Mucosa of descending colon (tissue), 3 donors: ENCODE results near the gene ZNF697. TPM values are rescaled to one million over a fixed set of nuclear protein-coding genes. Genes with fewer than 3 reads are reported as not detected.

Experiments
- ATAC-seq: fragments of 200-7000 bp; cut with Tn5 transposase; one replicate; pipeline ENCODE4 v1.9.1; 2020; ENCODE audit warnings: mild to moderate bottlenecking, moderate library complexity
- DNase-seq, 3 donors: peaks; one replicate each; pipeline ENCODE4 v3.0.0-alpha.2; 2020
- H3K36me3 ChIP-seq: fragments of 200-600 bp; one replicate; pipeline ENCODE4 v1.8.0; 2021; ENCODE audit warnings: low read depth, mild to moderate bottlenecking
- H3K4me1 ChIP-seq: fragments of 200-600 bp; one replicate; pipeline ENCODE4 v1.8.0; 2021; ENCODE audit warnings: low read depth, mild to moderate bottlenecking
- H3K4me3 ChIP-seq: fragments of 200-600 bp; one replicate; pipeline ENCODE4 v1.8.0; 2021; ENCODE audit warnings: mild to moderate bottlenecking
- H3K9me3 ChIP-seq: fragments of 200-600 bp; one replicate; pipeline ENCODE4 v1.8.0; 2021; ENCODE audit warnings: mild to moderate bottlenecking
- CTCF ChIP-seq: fragments of 200-600 bp; IDR thresholded peaks from one replicate; pipeline ENCODE4 v1.8.0; 2022; ENCODE audit warnings: antibody characterized with exemption, mild to moderate bottlenecking
- intact Hi-C, 2 donors: fragments of 100-400 bp; cut with DNase I in 1 of 2; cut with micrococcal nuclease in 1 of 2; formaldehyde crosslinking; loops; one replicate each; pipeline versions ENCODE4 v1.11.0 to v1.11.1; 2022; cut with DNase I, micrococcal nuclease
- total RNA-seq, 3 donors: library from RNA; stranded (reverse); fragmentation: NEBNext Ultra II Directional in 2 of 3; extraction: Animal tissue kit (Norgen Biotek cat#: 25700) in 2 of 3; gene quantifications; one replicate each; pipeline versions ENCODE4 v1.2.1 to v1.2.4, GENCODE V29; 2021 to 2023
- donor health status: DM: no; HTN: no; CAD: no; lungs with moderate emphysema.
- donor health status: DM: no; HTN: no; CAD: no.
- donor health status: DM: no; HTN: yes; CAD: no.

The ZNF697 gene
- total RNA-seq, 3 donors from 2014 or later, result 1.8 to 7.8 (median 2.8) TPM

DNA sequence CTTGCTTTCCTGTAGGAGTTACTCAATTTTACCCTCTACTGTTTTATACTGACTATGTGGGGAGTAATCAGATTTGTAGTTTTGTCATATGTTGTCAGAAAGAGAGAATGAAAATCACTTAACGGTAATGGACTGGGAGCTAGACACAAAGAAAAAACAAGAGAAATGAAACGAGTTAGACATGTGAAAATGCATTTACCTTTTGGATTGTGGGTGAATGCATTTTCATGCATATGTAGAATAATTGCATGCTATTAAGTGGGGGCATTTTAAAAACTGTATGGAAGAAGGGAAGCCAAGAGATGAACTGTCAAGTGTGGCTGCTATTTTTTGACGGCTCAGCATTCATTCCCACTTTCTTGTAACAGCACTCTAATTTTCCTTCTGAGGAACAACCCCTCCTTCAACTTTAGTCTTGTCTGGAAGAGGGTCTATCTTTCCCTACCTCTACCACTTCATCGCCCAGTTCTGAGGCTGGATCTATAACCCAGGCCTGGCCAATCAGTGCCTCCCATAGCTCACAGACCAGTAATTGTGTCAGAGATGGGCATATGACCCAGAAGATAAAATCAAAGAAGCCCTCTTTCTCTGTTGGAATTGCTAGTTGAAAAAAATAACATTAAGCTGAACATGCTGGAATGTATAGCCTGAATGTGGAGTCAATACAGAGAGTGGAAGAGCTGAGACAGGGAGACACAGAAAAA lies 5.2 kb upstream of the ZNF697 start:
- no peaks in the 10 kb centered on the region for H3K36me3 ChIP-seq
- no peak for DNase-seq
- no peak for ATAC-seq
- TF ChIP-seq CTCF, result no peak
- no peaks in the 10 kb centered on the region for H3K9me3 ChIP-seq
- H3K4me3 ChIP-seq, result no peak overlapping the region
- intact Hi-C loops, result no loop called here
- H3K4me1 ChIP-seq, result no peaks in the 10 kb centered on the region

DNA sequence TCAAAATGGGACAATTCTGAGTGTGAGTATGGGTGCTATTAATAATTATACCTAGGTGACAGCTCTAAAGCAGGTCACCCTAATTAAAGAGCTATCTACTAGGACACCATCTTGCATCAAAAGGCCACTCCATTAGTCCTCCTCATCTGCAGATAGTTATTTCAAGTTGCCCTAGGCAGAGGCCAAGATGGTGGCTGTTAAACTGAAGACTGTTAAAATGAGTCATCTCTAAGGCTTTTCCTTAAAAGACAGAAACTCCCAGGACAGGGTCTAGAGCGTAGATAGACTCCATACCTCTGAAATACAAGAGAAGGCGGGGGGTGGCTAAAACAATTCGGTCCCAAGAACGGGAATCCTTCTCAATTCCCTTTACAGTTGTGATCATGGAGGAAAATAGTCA lies 4.5 kb upstream of the ZNF697 start:
- Histone ChIP-seq H3K36me3 (no peaks in the 10 kb centered on the region), H3K4me3 (no peak overlapping the region), H3K9me3 (no peaks in the 10 kb centered on the region), H3K4me1 (no peaks in the 10 kb centered on the region)
- DNase-seq, result no peak
- intact Hi-C loops, result no loop called here
- no peak for ATAC-seq
- TF ChIP-seq CTCF, result no peak

DNA sequence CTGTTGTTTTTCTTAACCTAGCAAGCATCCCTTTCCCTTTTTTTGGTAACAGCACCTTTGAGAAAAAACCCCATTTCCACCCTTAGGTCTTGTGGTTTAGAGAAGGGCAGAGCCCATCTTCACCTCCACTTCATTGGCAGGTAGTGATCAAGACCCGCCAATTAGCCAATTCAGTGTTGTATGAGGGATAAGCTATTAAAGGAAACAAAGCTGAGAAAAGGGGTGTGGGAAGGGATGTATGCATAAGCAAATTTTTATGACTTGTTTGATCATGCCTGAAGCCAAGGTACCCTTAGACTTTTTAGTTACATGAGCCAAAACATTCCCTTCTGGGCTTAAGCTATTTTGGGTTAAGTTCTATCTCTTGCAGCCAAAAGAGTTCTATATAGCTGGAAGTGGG lies 3.6 kb upstream of the ZNF697 start:
- ATAC-seq, result no peak
- TF ChIP-seq CTCF, result no peak
- intact Hi-C loops, result no loop called here
- H3K9me3 ChIP-seq, result no peaks in the 10 kb centered on the region
- H3K4me3 ChIP-seq, result no peak overlapping the region
- DNase-seq, result no peak
- no peaks in the 10 kb centered on the region for H3K36me3 ChIP-seq
- no peaks in the 10 kb centered on the region for H3K4me1 ChIP-seq

DNA sequence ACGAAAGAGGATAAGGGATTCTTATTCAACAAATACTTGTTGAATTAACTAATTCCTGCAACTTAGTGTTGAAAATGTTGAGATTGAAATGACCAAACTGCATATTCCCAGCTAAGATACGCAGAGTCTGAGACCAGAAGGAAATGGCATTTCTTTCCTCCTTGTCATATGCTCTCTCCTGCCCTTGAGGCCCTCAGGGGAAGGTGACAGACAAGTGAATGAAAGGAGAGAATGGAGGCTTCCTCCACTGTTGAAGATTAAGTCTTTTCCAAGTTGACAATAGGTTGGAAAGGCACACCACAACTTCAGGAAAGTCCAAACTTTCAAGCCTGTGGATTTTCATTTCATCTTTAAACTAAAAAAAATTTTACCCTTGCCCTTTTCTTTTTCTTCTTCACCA lies 3.1 kb upstream of the ZNF697 start:
- intact Hi-C loops, result no loop called here
- Histone ChIP-seq H3K4me3 (no peak overlapping the region), H3K4me1 (no peaks in the 10 kb centered on the region), H3K9me3 (no peaks in the 10 kb centered on the region), H3K36me3 (no peaks in the 10 kb centered on the region)
- DNase-seq (no peak), ATAC-seq (no peak)
- no peak for TF ChIP-seq CTCF

DNA sequence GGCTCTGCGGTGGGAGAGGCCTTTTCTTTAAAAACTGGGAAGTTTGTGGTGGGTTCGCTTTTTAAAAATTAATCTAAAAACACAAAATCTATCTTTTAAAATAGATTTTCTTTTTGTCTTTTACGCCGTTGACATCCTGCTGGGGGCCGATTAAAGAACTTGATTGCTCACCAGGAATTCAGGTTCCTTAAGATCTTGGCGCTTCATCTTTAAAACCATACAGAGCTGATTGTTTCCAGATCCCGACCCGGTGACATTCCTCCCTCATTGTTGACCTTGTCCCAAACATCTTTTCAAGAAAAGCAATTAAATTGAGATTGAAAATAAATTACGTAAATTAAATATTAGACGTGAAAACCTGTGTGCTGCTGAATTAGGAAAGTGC lies 546 bp upstream of the ZNF697 start:
- Histone ChIP-seq H3K4me1 (no peaks in the 10 kb centered on the region), H3K9me3 (no peaks in the 10 kb centered on the region), H3K4me3 (peak overlapping the region; percentile 31), H3K36me3 (no peaks in the 10 kb centered on the region)
- ATAC-seq (no peak), DNase-seq (no peak)
- TF ChIP-seq CTCF, result no peak
- intact Hi-C loops, result no loop called here

GRCh38 chr1:119647228-119647733 lies 785 bp downstream of the ZNF697 start:
- TF ChIP-seq CTCF, result no peak
- H3K9me3 ChIP-seq, result no peaks in the 10 kb centered on the region
- ATAC-seq (peak; percentile 2), DNase-seq (peak in 2 of 3 donors; percentile 51 to 53)
- no peaks in the 10 kb centered on the region for H3K4me1 ChIP-seq
- H3K4me3 ChIP-seq, result peak overlapping the region; percentile 31
- no peaks in the 10 kb centered on the region for H3K36me3 ChIP-seq
- intact Hi-C loops, result no loop called here
